HS-5 (cell line): Measurements from ENCODE around the gene GCSH.

ENCODE experiments used
- DNase-seq: peaks from one replicate; pipeline ENCODE4 v3.0.0-alpha.2; 2012; ENCODE audit warnings: low read depth

Gene GCSH

GRCh38 chr16:81041696-81042095 is 54.5 kb downstream of the GCSH start:
- no peak for DNase-seq

DNA sequence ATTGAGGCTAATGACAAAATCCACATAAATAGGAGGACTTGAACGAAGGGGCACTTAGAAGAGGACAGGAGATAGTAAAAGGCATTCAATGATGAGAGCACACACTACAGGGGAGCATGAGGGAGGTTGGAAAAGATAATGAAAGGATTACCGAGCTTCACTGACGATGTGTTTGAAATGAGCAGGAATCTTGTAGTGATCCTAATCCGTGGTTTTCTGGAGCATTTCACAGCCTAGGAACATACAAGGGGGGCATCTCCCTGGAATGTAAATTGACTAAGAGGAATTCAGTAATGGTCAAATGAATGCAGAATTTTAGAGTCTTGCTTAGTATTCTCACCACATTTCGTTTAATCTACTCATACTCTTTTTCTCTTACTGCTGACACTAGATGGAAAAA is 55.4 kb downstream of the GCSH start:
- DNase-seq, result no peak

- no peak for DNase-seq
Observed at GRCh38 chr16:81040131-81040530, 56.1 kb downstream of the GCSH start.

DNA sequence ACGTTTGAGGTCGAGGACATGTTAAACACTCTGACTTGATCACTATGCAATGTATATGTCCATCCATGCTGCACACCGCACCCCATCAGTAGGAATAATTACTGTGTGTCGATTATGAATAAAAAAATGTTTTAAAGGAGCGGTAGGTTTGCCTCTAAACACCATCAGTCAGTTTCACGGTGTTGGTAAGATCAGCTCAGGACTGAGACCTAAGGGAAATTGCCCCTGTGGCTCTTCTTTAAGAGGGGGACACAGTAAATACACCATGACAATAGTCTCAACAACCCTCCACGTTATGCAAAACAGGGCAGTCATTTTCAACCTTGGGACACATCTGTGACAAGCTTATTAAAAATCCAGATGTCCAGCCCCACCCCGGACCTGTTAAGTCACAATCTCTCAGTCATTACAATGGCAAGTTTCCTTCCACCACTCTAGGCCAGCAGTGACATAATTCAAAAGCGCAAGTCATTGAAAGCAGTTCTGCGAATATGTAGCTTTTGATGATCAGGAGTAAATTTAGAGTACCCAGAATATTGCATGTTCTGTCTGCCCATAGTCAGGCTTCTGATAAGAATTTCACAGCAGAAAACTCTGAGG is 59.3 kb downstream of the GCSH start:
- DNase-seq, result no peak

DNA sequence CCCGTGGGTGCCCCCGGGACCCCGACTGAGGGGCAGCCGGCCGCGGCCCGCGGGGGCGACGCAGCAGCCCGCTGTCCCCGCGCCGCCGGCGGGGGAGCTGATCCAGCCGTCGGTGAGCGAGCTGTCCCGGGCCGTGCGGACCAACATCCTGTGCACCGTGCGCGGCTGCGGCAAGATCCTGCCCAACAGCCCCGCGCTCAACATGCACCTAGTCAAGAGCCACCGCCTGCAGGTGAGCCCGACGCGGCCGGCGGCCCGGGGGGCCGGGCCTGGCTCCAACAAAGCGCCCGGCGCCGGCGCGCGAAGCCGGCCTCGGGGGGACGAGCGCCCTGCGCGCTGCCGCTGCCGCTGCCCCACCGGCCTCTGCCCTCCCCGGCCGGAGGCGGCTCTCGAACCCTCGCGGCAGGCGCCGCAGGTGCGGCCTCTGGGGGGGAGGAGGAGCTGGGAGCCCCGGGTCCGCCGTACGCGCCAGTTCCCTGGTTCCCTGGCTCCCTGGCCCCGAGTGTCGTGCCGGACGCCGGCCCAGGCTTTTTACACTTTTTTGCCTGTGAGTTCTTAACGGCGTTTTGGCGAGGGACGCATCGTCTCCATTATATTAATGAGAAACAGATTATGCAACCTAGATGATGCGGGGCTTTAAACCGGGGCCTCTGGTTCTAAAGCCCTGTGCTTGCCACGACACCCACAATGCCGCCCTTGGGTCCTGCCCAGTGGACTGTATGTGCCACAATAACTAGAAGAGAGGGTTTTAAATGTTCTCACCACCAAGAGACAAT is 60.0 kb downstream of the GCSH start:
- DNase-seq, result no peak

DNA sequence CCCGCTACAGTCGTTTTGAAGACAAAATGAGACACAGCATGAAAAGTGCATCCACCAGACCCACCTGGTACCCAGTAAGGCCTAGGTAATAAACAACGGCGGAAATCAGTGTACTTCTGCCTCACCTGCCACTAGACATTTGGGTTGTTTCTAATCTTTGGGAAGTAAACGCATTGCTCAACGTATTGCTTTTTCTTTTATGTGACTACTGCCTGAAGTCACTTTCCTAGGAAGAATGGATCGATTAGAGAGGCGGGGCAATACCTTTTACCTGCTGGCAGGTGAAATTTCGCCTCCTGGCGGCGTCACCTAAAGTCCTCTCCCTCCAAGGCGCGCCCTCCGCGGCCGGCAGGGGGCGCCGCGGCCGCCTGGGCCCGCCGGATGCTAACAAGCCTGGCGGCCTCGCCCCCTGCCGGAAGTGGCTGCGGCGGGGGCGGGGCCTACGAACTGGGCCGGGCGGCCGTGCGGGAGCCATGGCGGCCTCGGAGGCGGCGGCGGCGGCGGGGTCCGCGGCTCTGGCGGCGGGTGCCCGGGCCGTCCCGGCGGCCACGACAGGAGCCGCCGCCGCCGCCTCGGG is 60.7 kb downstream of the GCSH start, which contains the start of gene ATMIN:
Gene ATMIN, plus strand, starts transcription at position 445 of the 577 bp plus-strand sequence. Its CDS starts 29 bp downstream, at position 474.
- DNase-seq, result no peak
